ENCODE measurements around the gene MUC15.
A peak's percentile ranks its signal among the peaks of the same experiment; 100 is the strongest.

MUC15 gene, protein sequence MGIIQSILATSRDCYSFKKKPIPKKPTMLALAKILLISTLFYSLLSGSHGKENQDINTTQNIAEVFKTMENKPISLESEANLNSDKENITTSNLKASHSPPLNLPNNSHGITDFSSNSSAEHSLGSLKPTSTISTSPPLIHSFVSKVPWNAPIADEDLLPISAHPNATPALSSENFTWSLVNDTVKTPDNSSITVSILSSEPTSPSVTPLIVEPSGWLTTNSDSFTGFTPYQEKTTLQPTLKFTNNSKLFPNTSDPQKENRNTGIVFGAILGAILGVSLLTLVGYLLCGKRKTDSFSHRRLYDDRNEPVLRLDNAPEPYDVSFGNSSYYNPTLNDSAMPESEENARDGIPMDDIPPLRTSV

DNA sequence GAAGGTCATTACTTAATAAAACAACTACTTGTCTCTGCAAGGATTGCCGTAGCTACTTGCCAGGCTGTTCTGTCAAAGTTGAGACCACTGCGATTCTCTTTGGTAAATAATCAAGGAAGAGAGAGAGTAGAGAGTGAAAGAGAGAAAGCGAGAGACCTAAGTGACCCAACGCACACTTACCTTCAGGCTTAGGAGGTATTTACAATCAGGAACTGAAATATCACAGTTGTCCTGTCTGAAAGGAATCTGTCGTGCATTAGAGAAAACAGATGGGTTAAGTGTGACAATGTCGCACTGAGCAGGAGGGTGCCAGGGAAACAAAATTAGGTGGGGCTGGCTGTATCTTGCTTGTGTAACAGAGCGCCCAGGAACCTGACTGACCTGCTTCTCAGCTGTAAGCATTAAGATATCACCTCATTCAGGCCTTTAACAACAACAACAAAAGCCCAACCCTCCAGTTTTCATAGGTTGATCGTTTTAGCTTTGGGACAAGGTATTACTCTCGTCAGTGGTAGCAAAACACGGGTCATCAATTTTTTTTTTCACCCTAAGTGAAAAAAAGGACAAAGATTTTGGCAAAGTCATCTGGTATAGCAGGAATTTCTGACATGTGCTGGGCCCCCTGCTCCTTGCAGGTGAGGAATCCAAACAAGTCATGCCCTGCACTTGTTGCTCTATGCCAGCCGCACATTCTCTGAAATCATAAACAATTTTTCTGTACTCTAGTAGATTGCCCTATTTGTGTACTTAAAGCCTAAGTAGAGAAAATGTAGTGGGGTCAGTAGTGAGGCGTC, at the start of gene MUC15:
Gene MUC15, minus strand, starts transcription at position 403 of the 794 bp plus-strand sequence. CDS start 5,169 bp downstream, outside the sequence.
- Histone ChIP-seq H3K4me1 (ENCODE audit: control insufficient read depth, insufficient read depth, low read length) (no peaks in the 10 kb centered on the region), H3K9ac (ENCODE audit: low read length) (no peak within 1 kb of the TSS), H3K9me3 (ENCODE audit: control insufficient read depth, low read length) (no peaks in the 10 kb centered on the region), H3K36me3 (ENCODE audit: control insufficient read depth, insufficient read depth, low read length, severe bottlenecking) (no peaks in the 10 kb centered on the region), H3K4me3 (ENCODE audit: low read length) (no peak within 1 kb of the TSS), H3K27me3 (replicated peaks; ENCODE audit: control insufficient read depth, insufficient read depth, low read length) (no peaks in the 10 kb centered on the region)
- DNase-seq (ENCODE audit: low read depth), result no peak

DNA sequence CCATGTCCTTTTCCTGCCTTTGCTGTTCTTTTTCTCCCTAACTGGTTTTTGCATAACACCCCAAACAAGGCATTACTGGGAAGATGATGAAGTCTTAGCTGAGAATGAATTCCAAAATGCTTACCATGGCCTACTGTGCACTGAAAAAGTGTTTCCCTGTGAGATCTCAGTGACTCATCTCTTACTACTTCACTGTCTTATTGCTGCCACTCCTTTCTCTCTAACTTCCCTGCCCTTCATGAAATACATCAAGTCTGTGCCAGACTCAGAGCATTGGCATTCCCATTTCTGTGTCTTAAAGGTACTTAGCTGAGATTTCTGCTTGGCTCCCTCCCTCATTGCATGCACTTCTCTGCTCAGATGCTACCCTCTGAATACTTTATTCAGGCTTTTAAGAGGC, 49.1 kb upstream of the MUC15 start:
- peak; percentile 72 for DNase-seq (ENCODE audit: low read depth)

DNA sequence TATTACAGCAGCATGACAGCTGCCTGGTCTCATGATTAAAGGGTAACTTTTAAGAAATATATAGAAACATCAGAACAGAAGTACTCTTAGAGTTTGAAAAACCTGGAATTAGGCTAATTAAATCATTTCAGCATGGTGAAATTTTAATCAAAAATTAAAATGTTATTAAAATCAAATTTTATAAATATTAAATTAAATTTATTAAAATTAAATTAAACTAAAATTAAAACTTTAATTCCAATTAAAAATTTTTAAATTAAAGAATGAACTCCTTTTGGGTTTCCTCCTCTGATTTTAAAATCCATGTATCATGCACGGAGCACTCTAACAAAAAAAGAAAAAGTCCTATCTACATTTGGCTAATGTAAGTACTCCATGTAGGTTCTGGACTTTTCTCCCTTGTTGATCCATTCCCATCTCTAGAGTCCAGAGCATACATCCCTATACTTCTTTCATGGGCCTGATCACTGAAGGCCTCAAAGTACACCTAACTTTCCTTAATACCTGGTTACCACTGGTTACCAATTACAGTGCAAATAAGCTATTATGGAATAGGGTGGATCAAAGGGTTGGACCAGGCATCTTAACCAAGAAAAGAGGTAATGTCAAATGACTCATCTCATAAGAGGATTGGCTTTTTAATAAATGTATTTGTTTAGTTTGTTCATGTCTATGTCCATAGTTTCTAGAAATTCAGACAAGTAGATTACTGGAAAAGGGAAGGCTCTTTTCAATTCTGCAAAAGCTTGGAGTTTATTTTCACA, 48.4 kb upstream of the MUC15 start:
- no peak for DNase-seq (ENCODE audit: low read depth)
- no peaks in the 10 kb centered on the region for H3K9me3 ChIP-seq (ENCODE audit: control insufficient read depth, low read length)
- H3K27me3 ChIP-seq (replicated peaks; ENCODE audit: control insufficient read depth, insufficient read depth, low read length), result no peaks in the 10 kb centered on the region
- no peaks in the 10 kb centered on the region for H3K36me3 ChIP-seq (ENCODE audit: control insufficient read depth, insufficient read depth, low read length, severe bottlenecking)
- H3K9ac ChIP-seq (ENCODE audit: low read length), result no peak overlapping the region
- H3K4me3 ChIP-seq (ENCODE audit: low read length), result no peak overlapping the region
- peaks cover 14% of the 10 kb centered on the region for H3K4me1 ChIP-seq (ENCODE audit: control insufficient read depth, insufficient read depth, low read length)

More for the DNA sequence above, 49.1 kb upstream of the MUC15 start:
- Histone ChIP-seq H3K4me3 (ENCODE audit: low read length) (no peak overlapping the region), H3K27me3 (replicated peaks; ENCODE audit: control insufficient read depth, insufficient read depth, low read length) (no peaks in the 10 kb centered on the region), H3K36me3 (ENCODE audit: control insufficient read depth, insufficient read depth, low read length, severe bottlenecking) (no peaks in the 10 kb centered on the region), H3K9ac (ENCODE audit: low read length) (no peak overlapping the region), H3K9me3 (ENCODE audit: control insufficient read depth, low read length) (no peaks in the 10 kb centered on the region), H3K4me1 (ENCODE audit: control insufficient read depth, insufficient read depth, low read length) (peaks cover 14% of the 10 kb centered on the region)

DNA sequence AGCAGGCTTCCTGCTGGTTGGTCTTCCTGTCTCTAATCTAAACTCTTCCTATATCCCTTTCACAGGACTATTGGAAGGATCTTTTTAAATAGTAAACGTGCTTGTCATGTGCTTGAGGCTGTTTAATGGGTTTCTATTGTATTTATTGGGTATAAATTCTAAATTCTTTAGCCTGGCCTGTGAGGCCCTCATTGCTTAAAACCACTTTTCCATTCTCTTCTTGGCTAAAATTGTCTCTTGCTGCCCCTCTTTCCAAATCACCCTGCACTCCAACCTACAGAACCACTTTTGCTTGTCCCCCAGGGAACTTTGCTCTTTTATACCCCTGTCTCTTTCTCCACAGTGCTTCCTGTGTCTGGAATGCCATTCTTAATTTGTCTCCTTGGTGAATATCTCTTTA, 46.4 kb upstream of the MUC15 start:
- H3K4me3 ChIP-seq (ENCODE audit: low read length), result no peak overlapping the region
- no peak for DNase-seq (ENCODE audit: low read depth)
- peaks cover 14% of the 10 kb centered on the region for H3K4me1 ChIP-seq (ENCODE audit: control insufficient read depth, insufficient read depth, low read length)
- H3K36me3 ChIP-seq (ENCODE audit: control insufficient read depth, insufficient read depth, low read length, severe bottlenecking), result no peaks in the 10 kb centered on the region
- no peak overlapping the region for H3K9ac ChIP-seq (ENCODE audit: low read length)
- H3K27me3 ChIP-seq (replicated peaks; ENCODE audit: control insufficient read depth, insufficient read depth, low read length), result no peaks in the 10 kb centered on the region
- H3K9me3 ChIP-seq (ENCODE audit: control insufficient read depth, low read length), result no peaks in the 10 kb centered on the region

DNA sequence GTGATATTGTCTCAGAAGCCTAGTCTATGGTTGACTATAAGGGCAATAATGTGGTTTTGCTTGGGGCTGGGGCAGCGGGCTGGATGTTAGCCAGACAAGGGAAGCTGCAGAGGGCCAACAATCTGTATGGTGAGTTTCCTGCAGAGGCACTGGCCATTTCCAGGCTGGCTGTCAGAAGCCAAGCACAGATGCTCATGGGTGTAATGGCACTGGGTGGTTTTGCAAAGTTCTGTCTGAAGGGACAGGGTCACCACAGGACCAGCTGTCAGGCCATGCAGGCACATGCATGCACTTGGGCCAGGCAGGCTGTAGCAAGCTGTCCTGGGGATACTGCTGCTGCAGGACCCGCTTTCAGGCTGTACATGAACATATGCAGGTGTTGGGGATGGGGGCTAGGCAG, 41.7 kb upstream of the MUC15 start:
- no peaks in the 10 kb centered on the region for H3K9me3 ChIP-seq (ENCODE audit: control insufficient read depth, low read length)
- DNase-seq (ENCODE audit: low read depth), result no peak
- no peak overlapping the region for H3K9ac ChIP-seq (ENCODE audit: low read length)
- H3K27me3 ChIP-seq (replicated peaks; ENCODE audit: control insufficient read depth, insufficient read depth, low read length), result no peaks in the 10 kb centered on the region
- H3K36me3 ChIP-seq (ENCODE audit: control insufficient read depth, insufficient read depth, low read length, severe bottlenecking), result no peaks in the 10 kb centered on the region
- no peak overlapping the region for H3K4me3 ChIP-seq (ENCODE audit: low read length)
- H3K4me1 ChIP-seq (ENCODE audit: control insufficient read depth, insufficient read depth, low read length), result no peaks in the 10 kb centered on the region

DNA sequence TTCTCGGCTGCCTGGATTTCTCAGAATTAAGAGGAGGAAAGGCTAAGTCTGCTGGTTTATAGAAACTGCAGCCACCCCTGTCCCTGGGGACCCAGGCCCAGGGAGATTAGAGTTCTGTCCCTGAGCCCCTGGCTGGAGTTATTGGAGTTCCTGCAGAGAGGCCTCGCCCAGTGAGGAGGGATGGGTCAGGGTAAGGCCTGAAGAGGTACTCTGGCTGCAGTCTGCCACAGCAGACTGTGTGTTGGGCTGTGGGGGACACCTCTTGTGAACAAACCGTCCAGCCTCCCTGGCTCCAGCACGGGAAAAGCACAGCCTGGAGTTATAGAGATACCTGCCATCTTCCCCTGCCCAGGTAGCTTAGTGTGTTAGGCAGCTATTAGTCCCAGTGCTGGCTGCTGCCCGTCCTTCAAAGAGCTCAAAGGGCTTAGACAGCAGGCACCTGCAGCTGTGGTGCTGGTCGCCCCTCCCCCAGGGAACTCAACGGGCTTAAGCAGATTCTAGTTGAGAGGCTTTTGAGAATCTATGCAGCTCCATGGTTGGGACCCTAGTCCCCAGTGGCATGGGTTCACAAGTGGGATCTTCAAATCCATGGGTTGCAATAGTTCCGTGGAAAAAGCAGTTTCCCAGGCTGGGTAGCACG, 36.6 kb upstream of the MUC15 start:
- H3K9me3 ChIP-seq (ENCODE audit: control insufficient read depth, low read length), result peaks cover 2% of the 10 kb centered on the region
- no peaks in the 10 kb centered on the region for H3K36me3 ChIP-seq (ENCODE audit: control insufficient read depth, insufficient read depth, low read length, severe bottlenecking)
- no peak for DNase-seq (ENCODE audit: low read depth)
- H3K4me1 ChIP-seq (ENCODE audit: control insufficient read depth, insufficient read depth, low read length), result no peaks in the 10 kb centered on the region
- no peak overlapping the region for H3K4me3 ChIP-seq (ENCODE audit: low read length)
- H3K27me3 ChIP-seq (replicated peaks; ENCODE audit: control insufficient read depth, insufficient read depth, low read length), result no peaks in the 10 kb centered on the region
- no peak overlapping the region for H3K9ac ChIP-seq (ENCODE audit: low read length)

DNA sequence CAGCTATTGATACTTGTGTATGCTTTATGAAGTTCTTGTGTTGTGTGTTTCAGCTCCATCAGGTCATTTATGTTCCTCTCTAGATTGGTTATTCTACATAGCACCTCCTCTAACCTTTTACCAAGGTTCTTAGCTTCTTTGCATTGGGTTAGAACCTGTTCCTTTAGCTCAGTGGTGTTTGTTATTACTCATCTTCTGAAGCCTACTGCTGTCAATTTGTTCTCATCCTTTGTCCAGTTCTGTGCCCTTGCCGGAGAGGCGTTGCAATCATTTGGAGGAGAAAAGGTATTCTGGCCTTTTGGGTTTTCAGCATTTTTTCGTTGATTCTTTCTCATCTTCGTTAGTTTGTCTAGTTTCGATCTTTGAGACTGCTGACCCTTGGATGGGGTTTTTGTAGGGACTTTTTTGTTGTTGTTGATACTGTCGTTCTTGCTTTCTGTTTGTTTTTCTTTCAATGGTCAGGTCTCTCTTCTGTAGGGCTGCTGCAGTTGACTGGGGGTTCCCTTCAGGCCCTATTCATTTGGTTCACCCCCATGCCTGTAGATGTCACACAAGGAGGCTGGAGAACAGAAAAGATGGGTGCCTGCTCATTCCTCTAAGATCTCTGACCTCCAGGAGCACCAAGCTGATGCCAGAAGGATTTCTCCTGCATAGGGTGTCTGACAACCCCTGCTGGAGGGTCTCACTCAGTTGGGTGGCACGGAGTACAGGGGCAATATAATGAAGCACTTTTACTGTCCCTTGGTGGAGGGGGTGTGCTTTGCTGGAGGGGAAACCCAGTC, 35.9 kb upstream of the MUC15 start:
- Histone ChIP-seq H3K27me3 (replicated peaks; ENCODE audit: control insufficient read depth, insufficient read depth, low read length) (no peaks in the 10 kb centered on the region), H3K9ac (ENCODE audit: low read length) (no peak overlapping the region), H3K4me3 (ENCODE audit: low read length) (no peak overlapping the region), H3K4me1 (ENCODE audit: control insufficient read depth, insufficient read depth, low read length) (no peaks in the 10 kb centered on the region), H3K36me3 (ENCODE audit: control insufficient read depth, insufficient read depth, low read length, severe bottlenecking) (no peaks in the 10 kb centered on the region), H3K9me3 (ENCODE audit: control insufficient read depth, low read length) (peaks cover 2% of the 10 kb centered on the region)
- DNase-seq (ENCODE audit: low read depth), result no peak

DNA sequence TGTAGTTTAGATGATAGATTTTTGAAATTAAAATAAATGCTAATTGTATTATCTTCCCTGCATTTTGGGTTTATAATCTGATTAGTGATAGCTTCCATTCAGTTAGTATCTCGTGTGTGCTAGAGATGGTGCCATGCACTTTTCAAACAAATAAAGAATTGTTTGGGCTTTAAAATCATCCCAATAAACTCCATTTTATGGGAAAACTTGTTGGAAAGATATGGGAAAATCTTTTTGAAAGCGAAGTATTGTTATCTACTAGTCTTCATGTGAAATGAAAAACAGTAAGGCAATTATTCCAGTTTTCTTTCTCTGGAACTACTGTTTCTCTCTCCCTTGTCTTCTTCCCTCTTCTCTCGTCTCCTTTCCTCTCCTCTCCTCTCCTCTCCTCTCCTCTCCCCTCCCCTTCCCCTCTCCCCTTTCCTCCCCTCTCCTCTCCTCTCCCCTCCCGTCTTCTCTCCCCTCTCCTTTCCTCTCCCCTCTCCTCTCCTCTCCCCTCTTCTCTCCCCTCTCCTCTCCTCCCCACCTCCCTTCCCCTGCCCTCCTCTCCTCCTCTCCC, 27.9 kb upstream of the MUC15 start:
- no peak for DNase-seq (ENCODE audit: low read depth)
- Histone ChIP-seq H3K36me3 (ENCODE audit: control insufficient read depth, insufficient read depth, low read length, severe bottlenecking) (no peaks in the 10 kb centered on the region), H3K9ac (ENCODE audit: low read length) (no peak overlapping the region), H3K4me1 (ENCODE audit: control insufficient read depth, insufficient read depth, low read length) (peaks cover 7% of the 10 kb centered on the region), H3K4me3 (ENCODE audit: low read length) (no peak overlapping the region), H3K27me3 (replicated peaks; ENCODE audit: control insufficient read depth, insufficient read depth, low read length) (no peaks in the 10 kb centered on the region), H3K9me3 (ENCODE audit: control insufficient read depth, low read length) (peaks cover 6% of the 10 kb centered on the region)

DNA sequence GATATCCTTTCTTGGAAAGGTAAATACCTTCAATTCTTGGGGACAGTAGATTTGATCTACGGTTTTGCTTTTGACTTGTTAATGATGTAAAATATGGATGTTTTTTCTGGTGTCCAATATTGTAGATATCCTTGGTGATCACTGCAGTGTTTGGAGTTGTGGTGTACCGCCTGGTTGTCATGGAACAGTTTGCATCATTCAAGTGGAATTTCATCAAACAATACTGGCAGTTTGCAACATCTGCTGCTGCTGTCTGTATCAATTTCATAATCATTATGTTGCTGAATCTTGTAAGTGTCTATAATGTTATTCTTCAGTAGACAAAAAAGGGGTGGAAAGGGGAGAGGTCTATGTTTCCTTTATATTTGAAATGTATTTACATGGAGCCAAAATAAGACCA, 27.4 kb upstream of the MUC15 start:
- Histone ChIP-seq H3K27me3 (replicated peaks; ENCODE audit: control insufficient read depth, insufficient read depth, low read length) (no peaks in the 10 kb centered on the region), H3K9me3 (ENCODE audit: control insufficient read depth, low read length) (peaks cover 6% of the 10 kb centered on the region), H3K4me3 (ENCODE audit: low read length) (no peak overlapping the region), H3K36me3 (ENCODE audit: control insufficient read depth, insufficient read depth, low read length, severe bottlenecking) (no peaks in the 10 kb centered on the region), H3K9ac (ENCODE audit: low read length) (no peak overlapping the region), H3K4me1 (ENCODE audit: control insufficient read depth, insufficient read depth, low read length) (peaks cover 7% of the 10 kb centered on the region)
- peak; percentile 66 for DNase-seq (ENCODE audit: low read depth)

DNA sequence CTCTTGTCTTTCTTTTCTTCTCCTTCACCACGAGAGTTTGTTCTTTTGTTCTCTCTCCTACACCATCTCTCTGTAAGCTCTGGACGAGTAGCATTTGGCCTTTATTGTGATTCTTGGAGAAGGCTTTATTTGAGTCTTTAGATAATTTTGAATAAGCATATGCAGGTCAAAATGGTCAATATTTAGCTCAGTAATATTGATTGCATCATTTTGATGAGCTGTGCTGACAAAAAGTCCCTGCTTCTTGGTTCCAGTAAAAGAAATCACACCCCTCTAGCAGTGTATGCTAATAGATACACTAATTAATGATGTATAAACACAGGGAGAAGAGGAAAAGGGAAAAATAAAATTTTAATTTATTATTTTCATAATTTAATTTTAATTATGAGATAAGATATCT, 25.8 kb upstream of the MUC15 start:
- H3K27me3 ChIP-seq (replicated peaks; ENCODE audit: control insufficient read depth, insufficient read depth, low read length), result no peaks in the 10 kb centered on the region
- no peak overlapping the region for H3K4me3 ChIP-seq (ENCODE audit: low read length)
- H3K9me3 ChIP-seq (ENCODE audit: control insufficient read depth, low read length), result peaks cover 6% of the 10 kb centered on the region
- no peak overlapping the region for H3K9ac ChIP-seq (ENCODE audit: low read length)
- DNase-seq (ENCODE audit: low read depth), result no peak
- no peaks in the 10 kb centered on the region for H3K36me3 ChIP-seq (ENCODE audit: control insufficient read depth, insufficient read depth, low read length, severe bottlenecking)
- H3K4me1 ChIP-seq (ENCODE audit: control insufficient read depth, insufficient read depth, low read length), result peaks cover 7% of the 10 kb centered on the region
